Cortex of kidney (tissue), 1 donor: ENCODE measurements around the gene ATG14.
"Not testable (repeated sequence)": the region's sequence is repeated elsewhere in the genome, so short reads cannot be mapped to it uniquely, and the experiment has no call there.

Experiments
- DNase-seq: peaks from one replicate; lab custom pipeline; 2025; lab: John Stamatoyannopoulos, UW

ATG14 gene, protein sequence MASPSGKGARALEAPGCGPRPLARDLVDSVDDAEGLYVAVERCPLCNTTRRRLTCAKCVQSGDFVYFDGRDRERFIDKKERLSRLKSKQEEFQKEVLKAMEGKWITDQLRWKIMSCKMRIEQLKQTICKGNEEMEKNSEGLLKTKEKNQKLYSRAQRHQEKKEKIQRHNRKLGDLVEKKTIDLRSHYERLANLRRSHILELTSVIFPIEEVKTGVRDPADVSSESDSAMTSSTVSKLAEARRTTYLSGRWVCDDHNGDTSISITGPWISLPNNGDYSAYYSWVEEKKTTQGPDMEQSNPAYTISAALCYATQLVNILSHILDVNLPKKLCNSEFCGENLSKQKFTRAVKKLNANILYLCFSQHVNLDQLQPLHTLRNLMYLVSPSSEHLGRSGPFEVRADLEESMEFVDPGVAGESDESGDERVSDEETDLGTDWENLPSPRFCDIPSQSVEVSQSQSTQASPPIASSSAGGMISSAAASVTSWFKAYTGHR

DNA sequence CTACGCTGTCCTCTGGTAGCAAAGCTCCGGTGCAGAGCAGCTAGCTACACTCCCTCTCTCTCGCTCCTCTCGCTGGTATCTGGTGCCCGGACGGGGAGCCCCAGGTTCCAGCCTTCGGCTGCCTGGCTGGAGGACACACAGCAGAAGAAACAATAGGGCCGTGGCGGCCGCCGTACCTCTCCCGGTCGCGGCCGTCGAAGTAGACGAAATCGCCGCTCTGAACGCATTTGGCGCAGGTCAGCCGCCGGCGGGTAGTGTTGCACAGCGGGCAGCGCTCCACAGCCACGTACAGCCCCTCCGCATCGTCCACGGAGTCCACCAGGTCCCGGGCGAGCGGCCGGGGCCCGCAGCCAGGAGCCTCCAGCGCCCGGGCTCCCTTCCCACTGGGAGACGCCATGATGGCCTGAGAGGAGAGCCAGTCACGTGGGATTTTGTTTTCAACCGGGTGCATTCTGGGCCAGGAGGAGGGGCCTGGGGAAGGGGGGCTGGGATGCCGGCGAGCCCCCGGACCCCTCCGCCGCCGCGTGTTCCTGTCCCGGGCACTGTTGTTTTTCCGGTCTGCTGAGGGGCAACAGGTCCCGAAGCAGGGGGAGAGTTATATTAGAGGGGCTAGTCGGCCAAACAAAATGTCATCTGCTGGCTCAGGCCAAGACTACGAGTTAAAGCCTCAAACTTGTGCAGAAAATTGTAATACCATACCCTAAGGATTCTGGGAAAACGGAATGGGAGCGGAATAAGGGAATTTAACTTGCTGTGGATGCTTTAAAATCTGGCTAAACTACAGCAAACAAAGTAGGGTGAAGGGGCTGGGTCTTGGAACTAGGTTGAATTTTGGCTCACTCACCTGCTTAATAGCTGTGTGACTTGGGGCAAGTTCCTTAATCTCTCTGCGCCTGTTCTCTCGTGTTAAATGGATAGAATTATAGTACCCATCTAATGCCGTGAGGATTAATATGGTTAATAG is at the start of gene ATG14:
ATG14 (minus strand) TSS at position 405 of the 964 bp plus-strand sequence; CDS start at position 397, 8 bp downstream.
- DNase-seq, result no peak

DNA sequence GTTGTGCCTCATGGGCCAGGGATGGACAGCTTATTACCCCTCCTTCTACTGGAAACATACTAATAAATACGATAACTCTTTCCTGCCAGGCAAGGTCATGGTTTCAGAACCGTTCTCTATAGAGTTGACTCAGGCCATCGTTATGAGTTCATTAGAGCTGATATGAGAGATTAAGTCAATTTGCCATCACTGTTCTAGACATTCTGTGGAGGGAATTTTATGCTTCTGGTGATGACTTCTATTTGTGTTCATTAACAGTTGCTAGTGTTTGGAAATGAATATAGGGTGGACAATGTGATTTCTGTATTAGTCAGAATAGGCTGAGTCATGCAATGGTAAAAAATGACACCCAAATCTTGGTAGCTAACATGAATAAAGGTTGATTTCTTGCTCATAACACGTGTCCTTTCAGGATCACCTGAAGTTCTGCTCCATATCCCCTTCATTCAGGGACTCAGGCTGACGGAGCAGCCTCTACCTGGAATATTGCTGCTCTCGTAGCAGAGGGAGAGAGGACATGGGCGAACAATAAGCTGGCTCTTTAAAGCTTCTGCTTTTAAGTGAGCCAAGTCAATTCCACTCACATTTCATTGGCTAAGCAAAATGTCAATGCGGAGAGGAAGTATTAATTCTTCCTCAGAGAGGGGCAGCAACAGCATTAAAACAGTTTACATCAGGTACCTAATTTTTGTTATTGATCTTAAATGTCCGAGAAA is 47.3 kb upstream of the ATG14 start:
- DNase-seq, result no peak

DNA sequence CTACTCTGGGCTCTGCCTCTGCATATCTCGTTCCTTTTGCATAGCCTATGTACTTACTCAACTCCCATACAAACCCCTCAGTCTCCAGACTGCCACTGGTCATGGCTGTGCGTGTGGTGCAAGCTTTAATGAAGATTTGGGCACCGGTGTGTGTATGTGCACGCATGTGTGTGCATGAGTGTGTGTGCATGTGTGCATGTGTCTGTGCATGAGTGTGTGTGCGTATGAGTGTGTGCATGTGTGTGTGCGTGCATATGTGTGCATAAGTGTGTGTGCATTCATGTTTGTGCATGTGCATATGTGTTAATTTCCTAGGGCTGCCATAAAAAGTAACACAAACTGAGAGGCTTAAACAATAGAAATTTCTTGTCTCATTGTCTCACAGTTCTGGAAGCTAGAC is 45.9 kb upstream of the ATG14 start:
- DNase-seq, result no peak

DNA sequence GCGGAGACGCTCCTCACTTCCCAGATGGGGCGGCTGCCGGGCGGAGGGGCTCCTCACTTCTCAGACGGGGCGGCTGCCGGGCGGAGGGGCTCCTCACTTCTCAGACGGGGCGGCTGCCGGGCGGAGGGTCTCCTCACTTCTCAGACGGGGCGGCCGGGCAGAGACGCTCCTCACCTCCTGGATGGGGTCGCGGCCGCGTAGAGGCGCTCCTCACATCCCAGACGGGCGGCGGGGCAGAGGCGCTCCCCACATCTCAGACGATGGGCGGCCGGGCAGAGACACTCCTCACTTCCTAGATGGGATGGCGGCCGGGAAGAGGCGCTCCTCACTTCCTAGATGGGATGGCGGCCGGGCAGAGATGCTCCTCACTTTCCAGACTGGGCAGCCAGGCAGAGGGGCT is 44.8 kb upstream of the ATG14 start:
- DNase-seq, result not testable (repeated sequence)

DNA sequence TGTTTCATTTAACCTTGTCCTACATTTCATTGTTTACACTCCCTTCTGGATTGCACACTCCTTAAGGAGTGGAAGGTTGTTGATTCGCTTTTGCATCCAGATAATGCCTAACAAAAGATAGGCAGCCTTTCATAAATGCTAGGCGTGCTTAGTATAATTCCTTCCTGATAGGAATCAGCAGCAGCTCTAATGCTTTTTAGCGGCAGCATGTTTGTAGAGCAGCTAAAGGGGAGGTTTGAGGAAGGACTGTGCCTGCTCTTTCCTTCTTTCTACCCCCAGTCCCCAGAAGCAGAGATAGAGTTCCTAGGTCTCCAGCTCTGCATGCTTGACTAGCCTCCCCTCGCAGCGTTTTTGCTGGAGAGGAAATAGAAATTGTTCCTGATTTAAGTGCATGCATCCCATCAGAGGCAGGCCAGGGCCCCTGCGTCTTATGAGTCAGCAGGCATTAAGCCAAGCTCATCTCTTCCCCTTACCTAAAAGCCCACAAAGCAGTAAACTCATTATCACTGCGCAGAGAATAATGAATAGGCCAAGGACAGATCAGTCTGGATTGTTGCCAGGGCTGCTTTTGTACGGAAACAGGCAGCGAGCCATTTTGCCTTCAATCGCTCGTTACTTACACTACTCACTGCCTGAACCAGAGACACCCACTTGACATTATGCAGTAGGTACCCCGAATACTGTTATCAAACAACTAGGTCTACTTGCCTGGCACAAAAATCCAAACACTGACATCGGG is 42.8 kb upstream of the ATG14 start:
- DNase-seq, result no peak

DNA sequence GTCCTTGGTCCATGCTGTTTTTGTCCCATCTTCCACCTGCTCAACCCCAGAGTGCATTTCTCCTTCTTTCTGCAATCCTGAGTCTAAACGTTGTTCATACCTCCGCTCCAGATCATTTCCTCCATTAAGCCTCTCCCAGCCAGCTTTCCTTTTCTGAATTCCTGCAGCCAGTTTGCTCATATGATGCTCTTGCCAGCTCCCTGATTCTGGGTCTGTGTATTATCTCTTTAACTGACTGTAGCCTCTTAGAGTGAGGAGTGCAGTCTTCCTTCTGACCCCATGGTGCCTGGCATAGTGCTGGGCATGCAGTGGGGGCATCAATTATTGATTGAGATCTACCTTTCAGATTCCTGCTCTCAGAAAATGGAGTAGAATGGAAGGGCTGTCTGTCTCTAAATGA is 40.3 kb upstream of the ATG14 start:
- no peak for DNase-seq

DNA sequence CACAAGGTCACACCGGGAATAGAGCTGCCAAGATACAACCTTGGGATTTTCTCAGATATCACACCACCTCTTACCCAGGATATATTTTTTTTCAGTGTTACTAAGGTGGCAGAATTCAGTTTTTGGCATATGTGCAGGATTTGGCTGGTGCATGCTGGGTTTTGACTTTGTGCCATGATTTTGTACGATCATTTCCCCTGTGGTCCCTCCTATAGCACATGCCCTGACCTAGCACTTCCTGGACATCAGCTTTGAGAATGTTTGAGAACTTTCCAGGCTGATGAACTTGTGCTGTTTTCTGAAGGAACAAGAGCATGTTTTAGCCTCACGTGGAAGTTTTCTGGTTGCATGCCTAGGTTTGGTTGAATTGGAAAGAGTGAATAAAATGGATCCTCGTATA is 39.8 kb upstream of the ATG14 start:
- no peak for DNase-seq

DNA sequence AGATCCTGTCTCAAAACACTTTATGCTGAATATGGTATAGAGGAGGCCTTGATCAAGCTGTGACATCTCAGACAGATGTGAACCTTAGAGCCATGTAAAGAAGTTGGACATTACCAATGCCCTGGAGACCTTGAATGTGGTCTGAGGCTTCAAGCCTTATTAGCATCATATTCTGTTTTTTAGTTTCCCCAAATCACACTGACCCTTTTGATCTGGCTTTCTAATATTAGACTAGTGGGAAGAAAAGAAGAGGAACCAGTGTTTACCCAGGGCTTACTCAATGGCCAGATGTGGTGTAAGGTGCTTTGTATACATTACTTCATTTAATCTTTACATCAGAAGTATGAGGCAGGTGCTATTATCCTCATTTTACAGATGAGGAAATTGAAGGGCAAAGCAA is 39.4 kb upstream of the ATG14 start:
- no peak for DNase-seq

DNA sequence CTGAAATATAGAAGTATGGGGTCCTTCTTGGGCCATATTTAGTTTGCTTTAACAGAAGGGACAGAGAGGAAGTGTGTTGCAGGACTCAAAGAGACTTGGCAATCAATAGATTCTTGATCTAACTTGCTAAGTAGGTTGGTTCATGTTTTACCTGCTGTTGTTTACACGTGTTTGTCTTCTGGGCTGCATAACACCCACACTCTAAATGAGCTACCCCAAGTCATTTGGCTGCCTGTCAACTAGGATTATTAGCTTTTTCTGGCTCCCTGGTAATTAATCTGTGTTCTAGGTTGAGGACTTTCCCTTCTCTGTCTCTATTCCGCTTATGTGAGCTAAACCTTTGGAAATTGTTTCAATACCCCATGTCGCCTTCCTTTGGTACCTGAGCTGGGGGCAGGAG is 38.9 kb upstream of the ATG14 start:
- DNase-seq, result no peak

DNA sequence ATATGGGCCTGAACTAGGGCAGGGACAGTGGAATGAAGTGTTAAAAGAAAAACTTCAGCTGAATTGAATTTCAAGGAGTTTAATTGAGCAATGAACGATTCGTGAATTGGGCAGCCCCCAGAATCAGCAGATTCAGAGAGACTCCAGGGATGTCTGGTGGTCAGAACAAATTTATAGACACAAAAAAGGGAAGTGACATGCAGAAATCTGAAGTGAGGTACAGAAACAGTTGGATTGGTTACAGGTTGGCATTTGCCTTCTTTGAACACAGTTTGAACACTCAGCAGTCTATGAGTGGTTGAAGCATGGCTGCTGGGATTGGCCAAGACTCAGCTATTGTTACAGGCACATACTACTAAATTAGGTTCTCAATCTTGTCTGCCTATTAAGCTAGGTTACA is 38.5 kb upstream of the ATG14 start:
- DNase-seq, result no peak

DNA sequence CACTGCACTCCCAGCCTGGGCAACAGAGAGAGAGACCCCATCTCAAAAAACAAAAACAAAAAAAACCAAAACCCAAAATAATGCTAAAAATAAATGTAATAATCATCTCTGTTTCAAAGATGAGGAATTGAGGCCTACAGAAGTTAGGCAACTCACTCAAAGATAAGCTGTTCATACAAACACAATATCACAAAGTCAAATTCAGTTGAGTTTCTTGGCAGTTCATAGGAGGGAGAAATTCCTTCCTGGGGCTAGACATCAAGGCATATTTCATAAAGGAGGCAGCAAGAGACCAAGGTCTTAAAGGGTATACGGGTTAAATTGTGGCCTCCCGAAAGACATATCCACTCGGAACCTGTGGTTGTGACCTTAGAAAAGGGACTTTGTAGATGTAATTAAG is 37.5 kb upstream of the ATG14 start:
- DNase-seq, result no peak

DNA sequence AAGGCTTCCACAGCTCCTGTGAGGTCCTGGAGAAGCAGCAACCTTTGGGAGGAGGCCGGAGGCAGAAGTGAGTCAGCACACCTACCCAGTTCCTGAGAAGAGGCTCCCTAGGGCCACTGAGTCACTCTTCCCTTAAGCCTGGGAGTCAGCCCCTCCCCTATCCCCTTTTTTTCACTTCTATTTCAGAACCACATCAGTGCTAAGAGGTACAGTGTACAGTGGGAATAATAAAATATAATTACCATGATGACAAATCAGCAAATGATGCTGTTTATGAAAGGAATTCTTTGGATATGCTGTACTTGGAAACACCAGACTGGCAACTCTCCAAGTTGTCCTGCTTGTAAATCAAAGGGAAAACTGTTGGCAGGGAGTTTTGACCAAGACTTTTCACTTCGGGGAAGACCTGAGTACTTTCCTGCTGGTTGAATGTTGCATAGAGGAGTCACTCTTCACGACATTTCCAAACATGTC is 36.5 kb upstream of the ATG14 start:
- no peak for DNase-seq

DNA sequence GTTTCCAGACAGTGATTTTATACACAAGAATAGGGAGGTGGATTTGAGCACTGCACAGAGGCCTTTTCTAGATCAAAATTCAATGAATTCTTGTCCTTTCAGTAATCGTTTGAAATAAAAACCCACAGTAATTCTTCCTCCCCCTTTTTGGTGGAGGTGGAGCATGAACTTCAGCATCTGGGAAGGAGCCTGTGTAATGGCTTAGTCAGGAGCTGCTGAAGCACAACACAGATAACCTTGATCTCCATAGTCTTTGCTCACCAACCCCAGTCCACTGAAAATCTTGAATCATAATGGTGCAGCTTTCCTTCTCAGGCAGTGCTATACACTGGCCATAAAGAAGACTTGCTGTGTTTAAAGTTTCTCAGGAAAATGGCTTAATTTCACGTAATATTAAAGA is 35.2 kb upstream of the ATG14 start:
- DNase-seq, result no peak

DNA sequence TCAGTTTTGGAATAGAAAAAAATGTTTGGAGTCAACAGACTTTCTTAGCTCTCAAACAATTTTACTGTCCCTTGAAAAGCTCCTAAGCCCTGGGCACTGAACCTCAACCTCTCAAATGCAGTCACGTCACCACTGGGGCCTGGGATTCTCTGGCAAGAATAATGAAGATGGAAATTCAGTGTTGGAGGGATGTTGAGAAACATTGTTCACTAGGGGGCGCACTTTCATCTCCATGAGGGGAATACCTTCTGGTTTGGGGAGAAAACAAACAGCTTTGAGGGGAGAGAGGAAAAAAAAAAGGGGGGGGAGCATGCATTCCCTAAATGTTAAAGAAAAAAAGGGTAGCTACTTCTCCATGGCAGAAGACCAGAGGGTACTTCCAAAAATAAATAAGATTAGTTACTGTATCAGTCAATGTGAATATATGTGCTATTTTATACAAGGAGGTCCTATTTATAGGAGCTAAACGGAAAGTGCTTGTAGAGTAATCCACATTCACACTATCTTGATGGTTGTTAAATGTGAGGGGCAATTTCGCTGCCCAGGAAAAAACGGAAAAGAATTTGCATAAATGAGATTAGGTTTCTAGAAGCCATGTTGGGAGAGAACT is 34.6 kb upstream of the ATG14 start:
- no peak for DNase-seq

DNA sequence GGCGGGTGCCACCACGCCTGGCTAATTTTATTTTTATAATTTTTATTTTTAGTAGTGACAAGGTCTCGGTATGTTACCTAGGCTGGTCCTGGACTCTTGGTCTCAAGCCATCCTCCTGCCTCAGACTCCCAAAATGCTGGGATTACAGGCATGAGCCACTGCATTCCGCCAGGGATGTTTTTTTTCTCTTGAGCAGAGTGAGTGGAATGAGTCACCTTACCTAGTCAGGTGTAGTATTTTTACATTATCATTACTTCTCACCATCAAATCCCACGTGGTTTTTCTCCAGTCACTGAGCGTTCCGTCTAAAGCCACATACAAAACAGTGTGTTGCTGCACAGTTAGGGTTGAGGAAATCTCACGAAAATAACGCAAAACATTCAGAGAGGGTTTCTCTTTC is 29.7 kb upstream of the ATG14 start:
- no peak for DNase-seq

DNA sequence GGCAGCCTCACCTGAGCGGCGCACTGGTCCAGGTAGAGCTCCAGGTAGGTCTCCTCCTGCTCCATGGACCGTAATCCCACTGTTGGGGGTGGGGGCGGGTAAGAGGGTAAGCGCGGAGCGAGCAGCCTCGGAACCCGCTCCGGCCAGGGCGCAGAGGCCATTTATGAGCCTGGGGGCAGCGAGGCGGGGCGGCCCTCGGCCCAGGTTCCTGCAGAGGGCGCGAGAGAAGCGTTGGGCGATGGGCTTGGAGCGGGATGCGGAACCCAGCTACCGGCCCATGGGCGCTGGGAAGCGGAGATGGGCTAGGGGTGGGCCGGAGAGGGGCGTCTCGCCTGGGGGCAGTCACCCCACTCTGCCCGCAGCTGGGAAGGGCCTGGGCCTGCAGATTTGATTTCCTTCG is 28.8 kb upstream of the ATG14 start, which contains the start of gene TBPL2:
TBPL2 (minus strand) TSS at position 232 of the 400 bp plus-strand sequence; CDS start at position 65, 167 bp downstream.
- no peak for DNase-seq

DNA sequence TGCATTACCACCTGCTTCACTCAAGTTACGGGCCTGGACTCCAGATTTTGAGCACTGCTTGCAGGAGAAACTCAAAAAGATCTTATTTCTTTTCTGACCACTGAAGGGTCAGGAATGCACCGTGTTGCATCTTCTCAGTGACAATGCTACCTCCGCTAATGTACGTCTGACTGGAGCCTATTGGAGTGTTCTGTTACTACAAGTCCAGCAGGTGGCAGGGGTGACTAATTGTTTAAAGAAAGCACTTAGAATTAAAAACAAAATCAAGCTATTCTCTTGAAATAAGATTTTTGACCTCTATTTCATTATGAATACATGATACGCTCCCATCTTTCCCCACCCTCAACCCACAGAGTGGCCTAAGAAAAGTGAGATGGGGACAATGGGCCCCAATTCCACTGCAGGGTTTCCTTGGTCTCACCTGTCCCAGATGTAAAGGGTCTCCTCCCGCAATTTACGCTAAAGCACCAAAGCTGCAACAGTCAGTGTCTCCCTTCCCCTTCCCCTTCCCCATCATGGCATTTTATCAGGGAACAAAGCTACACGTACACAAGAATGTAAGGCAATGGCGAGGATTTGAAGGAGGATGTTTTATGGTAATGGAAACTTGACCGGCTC is 26.5 kb upstream of the ATG14 start:
- no peak for DNase-seq

DNA sequence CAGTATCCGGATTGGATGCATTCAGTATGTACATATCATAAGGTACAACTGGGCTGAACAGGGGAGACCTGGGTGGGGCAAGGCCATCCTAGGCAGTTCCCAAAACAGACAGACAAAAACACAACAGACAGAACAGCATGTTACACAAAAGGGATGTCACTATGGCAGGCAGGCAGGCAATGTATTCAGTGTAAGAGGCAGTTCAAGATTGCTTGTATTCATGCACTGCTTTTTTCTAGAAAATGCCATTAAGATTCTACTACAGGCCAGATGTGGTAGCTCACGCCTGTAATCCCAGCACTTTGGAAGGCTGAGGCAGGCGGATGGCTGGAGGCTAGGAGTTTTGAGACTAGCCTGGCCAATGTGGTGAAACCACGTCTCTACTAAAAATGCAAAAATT is 25.3 kb upstream of the ATG14 start:
- no peak for DNase-seq

DNA sequence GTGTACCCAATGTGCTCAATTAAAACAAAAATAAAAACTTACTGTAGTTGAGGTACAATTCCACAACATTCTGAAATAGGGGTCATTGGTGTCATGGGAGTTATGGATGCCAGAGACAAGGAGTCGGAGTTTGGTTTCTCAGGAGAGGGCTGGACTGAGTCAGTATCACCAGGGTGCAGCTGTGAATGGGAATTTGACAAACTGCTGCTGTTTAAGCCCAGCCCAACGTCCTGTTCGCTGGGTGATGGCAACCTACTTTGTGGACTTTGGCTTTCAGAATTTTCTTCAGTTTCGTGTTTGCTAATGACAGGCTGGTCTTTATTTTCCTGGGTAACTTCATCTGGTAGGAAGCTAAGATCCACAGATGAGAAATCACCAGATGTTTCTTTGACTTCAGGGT is 24.9 kb upstream of the ATG14 start:
- DNase-seq, result no peak

DNA sequence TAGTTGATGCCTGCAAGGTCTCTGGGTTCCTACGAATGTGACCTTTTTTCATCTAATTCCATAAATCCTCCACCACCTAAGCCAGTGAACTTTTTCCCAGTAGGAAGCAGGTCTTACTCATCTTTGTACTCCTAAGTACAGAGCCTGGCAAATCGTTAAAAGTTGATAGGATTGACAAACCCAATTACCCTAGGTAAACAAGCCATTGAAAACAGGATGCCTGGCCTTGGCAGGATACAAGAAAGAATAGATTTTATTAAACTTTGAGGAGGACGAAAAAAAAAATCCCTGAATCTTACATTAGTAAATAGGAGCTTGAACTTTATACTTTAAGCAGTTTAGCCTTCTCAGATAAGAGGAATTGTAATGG is 23.2 kb upstream of the ATG14 start:
- no peak for DNase-seq
